Cardiac muscle cell (in vitro differentiated cells and primary cell): ENCODE data around the gene TSPEAR. TPM values are rescaled to one million over a fixed set of nuclear protein-coding genes. Genes with fewer than 3 reads are reported as not detected.

ENCODE experiments used
- DNase-seq, 2 donors: peaks; one replicate each; pipeline versions ENCODE4 v3.0.0 to v3.0.0-alpha.2; 2010 to 2017; ENCODE audit warnings: low read depth in 1 of 2, low spot score in 1 of 2
- H3K27ac ChIP-seq: fragments of 200-600 bp; sonication (generic); 2 replicates; pipeline ENCODE4 v1.5.1; 2016
- H3K27me3 ChIP-seq: fragments of 200-600 bp; sonication (generic); 2 replicates; pipeline ENCODE4 v1.6.0; 2016; ENCODE audit warnings: control low read depth
- H3K36me3 ChIP-seq: fragments of 200-600 bp; sonication (generic); 2 replicates; pipeline ENCODE4 v1.5.1; 2016; ENCODE audit warnings: control low read depth
- H3K4me1 ChIP-seq: fragments of 200-600 bp; sonication (generic); 2 replicates; pipeline ENCODE4 v1.8.1; 2017; ENCODE audit warnings: low read depth, mild to moderate bottlenecking, mixed run types
- H3K4me3 ChIP-seq: fragments of 200-600 bp; sonication (generic); 2 replicates; pipeline ENCODE4 v1.5.1; 2016; ENCODE audit warnings: mild to moderate bottlenecking
- H3K9me3 ChIP-seq: fragments of 200-600 bp; sonication (generic); 2 replicates; pipeline ENCODE4 v1.5.1; 2017; ENCODE audit warnings: low read depth, mild to moderate bottlenecking, control low read depth
- CTCF ChIP-seq: IDR thresholded peaks from 2 replicates; pipeline ENCODE4 v1.5.1; 2012; ENCODE audit warnings: low read depth, mild to moderate bottlenecking, low read length
- polyA plus RNA-seq: library from polyadenylated mRNA; unstranded; fragments of >200 nt; fragmentation: Nextera tagmentation; extraction: Ambion mirVana; gene quantifications from 2 replicates; pipeline ENCODE4 v1.2.1, GENCODE V29; 2016
- total RNA-seq: library from RNA; depleted of rRNA; stranded (reverse); fragments of >200 nt; gene quantifications from 2 replicates; pipeline ENCODE4 v1.2.3, GENCODE V29; 2016

Gene TSPEAR
- total and polyA plus RNA-seq, 2 experiments from 2014 or later: 2.8 to 3.4 TPM

- Histone ChIP-seq H3K9me3 (no peaks in the 10 kb centered on the region), H3K4me3 (no peak overlapping the region), H3K4me1 (no peaks in the 10 kb centered on the region), H3K36me3 (no peaks in the 10 kb centered on the region), H3K27me3 (no peaks in the 10 kb centered on the region), H3K27ac (no peak overlapping the region)
- no peak for TF ChIP-seq CTCF
- DNase-seq: no peak
Observed at GRCh38 chr21:44572959-44573583, 138.3 kb downstream of the TSPEAR start.

- Histone ChIP-seq H3K4me1 (no peaks in the 10 kb centered on the region), H3K4me3 (no peak overlapping the region), H3K36me3 (no peaks in the 10 kb centered on the region), H3K27me3 (no peaks in the 10 kb centered on the region), H3K9me3 (no peaks in the 10 kb centered on the region), H3K27ac (no peak overlapping the region)
- TF ChIP-seq CTCF: no peak
- no peak for DNase-seq
Observed at GRCh38 chr21:44571844-44572782, 139.3 kb downstream of the TSPEAR start.

GRCh38 chr21:44571296-44571695 lies 140.1 kb downstream of the TSPEAR start:
- TF ChIP-seq CTCF: no peak

GRCh38 chr21:44569861-44570517 lies 141.4 kb downstream of the TSPEAR start:
- H3K36me3 ChIP-seq: no peaks in the 10 kb centered on the region
- TF ChIP-seq CTCF: no peak
- H3K27ac ChIP-seq: no peak overlapping the region
- no peak for DNase-seq
- H3K4me1 ChIP-seq: no peaks in the 10 kb centered on the region
- no peak overlapping the region for H3K4me3 ChIP-seq
- H3K9me3 ChIP-seq: no peaks in the 10 kb centered on the region
- H3K27me3 ChIP-seq: no peaks in the 10 kb centered on the region

More at GRCh38 chr21:44571296-44571695, 140.1 kb downstream of the TSPEAR start:
- Histone ChIP-seq H3K27me3 (no peaks in the 10 kb centered on the region), H3K27ac (no peak overlapping the region), H3K4me1 (no peaks in the 10 kb centered on the region), H3K36me3 (no peaks in the 10 kb centered on the region), H3K9me3 (no peaks in the 10 kb centered on the region), H3K4me3 (no peak overlapping the region)
- DNase-seq: no peak

- no peak for DNase-seq
- Histone ChIP-seq H3K27me3 (no peaks in the 10 kb centered on the region), H3K9me3 (no peaks in the 10 kb centered on the region), H3K4me1 (no peaks in the 10 kb centered on the region), H3K36me3 (no peaks in the 10 kb centered on the region), H3K4me3 (no peak overlapping the region), H3K27ac (no peak overlapping the region)
- TF ChIP-seq CTCF: no peak
Observed at GRCh38 chr21:44568667-44569556, 142.5 kb downstream of the TSPEAR start.
